ENCODE results near the gene CACNA2D4. TPM values are rescaled to one million over a fixed set of nuclear protein-coding genes. Genes with fewer than 3 reads are reported as not detected.

CACNA2D4 gene
- total RNA-seq, 2 donors from 2014 or later: 5.9 to 7.3 TPM

GRCh38 chr12:1787714-1788113 is 130.7 kb downstream of the CACNA2D4 start:
- DNase-seq (ENCODE audit: low spot score): no peak
- intact Hi-C loops (cut with DNase I): no loop called here

GRCh38 chr12:1782215-1782614 is 136.2 kb downstream of the CACNA2D4 start:
- intact Hi-C loops (cut with DNase I): no loop called here
- no peak for DNase-seq (ENCODE audit: low spot score)

- DNase-seq (ENCODE audit: low spot score): no peak
- intact Hi-C loops (cut with DNase I): no loop called here
Measured at GRCh38 chr12:1781772-1782171, 136.7 kb downstream of the CACNA2D4 start.

- intact Hi-C loops (cut with DNase I): no loop called here
- DNase-seq (ENCODE audit: low spot score): no peak
Measured at GRCh38 chr12:1779783-1780182, 138.7 kb downstream of the CACNA2D4 start.

- intact Hi-C loops (cut with DNase I): no loop called here
Measured at GRCh38 chr12:1778911-1779310, 139.5 kb downstream of the CACNA2D4 start.

GRCh38 chr12:1777798-1778197 is 140.7 kb downstream of the CACNA2D4 start:
- DNase-seq (ENCODE audit: low spot score): no peak
- intact Hi-C loops (cut with DNase I): no loop called here

More at GRCh38 chr12:1778911-1779310, 139.5 kb downstream of the CACNA2D4 start:
- DNase-seq (ENCODE audit: low spot score): no peak

- DNase-seq (ENCODE audit: low spot score): no peak
- intact Hi-C loops (cut with DNase I): no loop called here
Measured at GRCh38 chr12:1776170-1776921, 142.1 kb downstream of the CACNA2D4 start.

- DNase-seq (ENCODE audit: low spot score): no peak
- intact Hi-C loops (cut with DNase I): no loop called here
Measured at GRCh38 chr12:1773937-1774655, 144.4 kb downstream of the CACNA2D4 start.

- intact Hi-C loops (cut with DNase I): no loop called here
- DNase-seq (ENCODE audit: low spot score): no peak
Measured at GRCh38 chr12:1769809-1770494, 148.5 kb downstream of the CACNA2D4 start.

GRCh38 chr12:1768615-1769014 is 149.8 kb downstream of the CACNA2D4 start:
- intact Hi-C loops (cut with DNase I): no loop called here
- DNase-seq (ENCODE audit: low spot score): no peak

- intact Hi-C loops (cut with DNase I): no loop called here
- no peak for DNase-seq (ENCODE audit: low spot score)
Measured at GRCh38 chr12:1767407-1768090, 150.9 kb downstream of the CACNA2D4 start.

- intact Hi-C loops (cut with DNase I): no loop called here
- DNase-seq (ENCODE audit: low spot score): no peak
Measured at GRCh38 chr12:1766110-1766509, 152.3 kb downstream of the CACNA2D4 start.

GRCh38 chr12:1763153-1763552 is 155.3 kb downstream of the CACNA2D4 start:
- no peak for DNase-seq (ENCODE audit: low spot score)
- intact Hi-C loops (cut with DNase I): no loop called here

GRCh38 chr12:1761857-1762256 is 156.6 kb downstream of the CACNA2D4 start:
- DNase-seq (ENCODE audit: low spot score): no peak
- intact Hi-C loops (cut with DNase I): loop anchor here in 1 of 2 donors (1.0 kb wide), 1 partner anchor 16 kb away; no protein-coding TSS in a partner anchor

GRCh38 chr12:1760566-1761382 is 157.7 kb downstream of the CACNA2D4 start:
- DNase-seq (ENCODE audit: low spot score): no peak
- intact Hi-C loops (cut with DNase I): no loop called here

- intact Hi-C loops (cut with DNase I): no loop called here
Measured at GRCh38 chr12:1758887-1759286, 159.6 kb downstream of the CACNA2D4 start.

GRCh38 chr12:1758376-1758775 is 160.1 kb downstream of the CACNA2D4 start:
- intact Hi-C loops (cut with DNase I): no loop called here
- no peak for DNase-seq (ENCODE audit: low spot score)

More at GRCh38 chr12:1758887-1759286, 159.6 kb downstream of the CACNA2D4 start:
- DNase-seq (ENCODE audit: low spot score): no peak

GRCh38 chr12:1750300-1750699 is 168.2 kb downstream of the CACNA2D4 start:
- intact Hi-C loops (cut with DNase I): no loop called here
- no peak for DNase-seq (ENCODE audit: low spot score)

GRCh38 chr12:1749019-1749418 is 169.4 kb downstream of the CACNA2D4 start:
- no peak for DNase-seq (ENCODE audit: low spot score)
- intact Hi-C loops (cut with DNase I): no loop called here
